ENCODE results near the gene SH3TC2.

- no peak for TF ChIP-seq FOXM1 (IDR thresholded peaks at IDR 0.05; ENCODE audit: borderline replicate concordance)
- TF ChIP-seq SP1 (IDR thresholded peaks at IDR 0.05): no peak
- TF ChIP-seq L3MBTL2 (conservative IDR thresholded peaks at IDR 0.05): no peak
These were observed 89.4 kb downstream of the SH3TC2 start for GRCh38 chr5:148973455-148973854.

All from HEK293T (cell line).